Neural progenitor cell (in vitro differentiated cells): ENCODE data around the gene ANAPC16. TPM values are rescaled to one million over a fixed set of nuclear protein-coding genes. Genes with fewer than 3 reads are reported as not detected.

Experiments
- DNase-seq: peaks from one replicate; pipeline ENCODE4 v3.0.0-alpha.2; 2016; ENCODE audit warnings: low spot score
- H2AFZ ChIP-seq: fragments of 200-600 bp; sonication (generic); replicated peaks from 2 replicates; pipeline ENCODE4 v1.6.1; 2016; ENCODE audit warnings: antibody characterized with exemption
- H3F3A ChIP-seq: fragments of 200-600 bp; sonication (generic); 2 replicates; pipeline ENCODE4 v1.6.1; 2016; ENCODE audit warnings: antibody characterized with exemption, low read depth
- H3K27ac ChIP-seq: fragments of 200-600 bp; sonication (generic); 2 replicates; pipeline ENCODE4 v1.5.1; 2016; ENCODE audit warnings: mild to moderate bottlenecking
- H3K27me3 ChIP-seq: fragments of 200-600 bp; sonication (generic); 2 replicates; pipeline ENCODE4 v1.6.1; 2016; ENCODE audit warnings: mild to moderate bottlenecking, moderate library complexity
- H3K36me3 ChIP-seq: fragments of 200-600 bp; sonication (generic); 2 replicates; pipeline ENCODE4 v1.5.1; 2016
- H3K4me1 ChIP-seq: fragments of 200-600 bp; sonication (generic); 2 replicates; pipeline ENCODE4 v1.6.1; 2016; ENCODE audit warnings: mixed run types
- H3K4me2 ChIP-seq: fragments of 200-600 bp; sonication (generic); 2 replicates; pipeline ENCODE4 v1.6.1; 2016
- H3K4me3 ChIP-seq: fragments of 200-600 bp; sonication (generic); 2 replicates; pipeline ENCODE4 v1.5.1; 2016
- H3K79me2 ChIP-seq: fragments of 200-600 bp; sonication (generic); 2 replicates; pipeline ENCODE4 v1.6.1; 2016; ENCODE audit warnings: low read depth
- H3K9ac ChIP-seq: fragments of 200-600 bp; sonication (generic); 2 replicates; pipeline ENCODE4 v1.6.1; 2016
- H3K9me3 ChIP-seq: fragments of 200-600 bp; sonication (generic); 2 replicates; pipeline ENCODE4 v1.5.1; 2016; ENCODE audit warnings: low read depth
- H4K20me1 ChIP-seq: fragments of 200-600 bp; sonication (generic); 2 replicates; pipeline ENCODE4 v1.6.1; 2016; ENCODE audit warnings: low read depth
- H3K27ac Mint-ChIP-seq: 3 replicates; pipeline ENCODE4 v1.8.0; 2021; ENCODE audit warnings: mixed read lengths
- H3K27me3 Mint-ChIP-seq: 2 replicates; pipeline ENCODE4 v1.8.0; 2022; ENCODE audit warnings: low read depth, mild to moderate bottlenecking, inconsistent platforms, moderate library complexity, mixed read lengths; ENCODE audit not compliant: insufficient read depth
- H3K36me3 Mint-ChIP-seq: 3 replicates; pipeline ENCODE4 v1.8.0; 2021; ENCODE audit warnings: mixed read lengths
- H3K4me1 Mint-ChIP-seq: 3 replicates; pipeline ENCODE4 v1.8.0; 2021; ENCODE audit warnings: mixed read lengths
- H3K4me3 Mint-ChIP-seq: 3 replicates; pipeline ENCODE4 v1.8.0; 2021; ENCODE audit warnings: mild to moderate bottlenecking, moderate library complexity, mixed read lengths
- H3K9me3 Mint-ChIP-seq: 3 replicates; pipeline ENCODE4 v1.8.0; 2020; ENCODE audit warnings: mixed read lengths
- CTCF ChIP-seq: fragments of 200-600 bp; sonication (generic); IDR thresholded peaks from 2 replicates; pipeline ENCODE4 v1.5.1; 2017; ENCODE audit warnings: antibody characterized with exemption, mild to moderate bottlenecking
- EZH2 ChIP-seq: fragments of 200-600 bp; sonication (generic); IDR thresholded peaks from 2 replicates; pipeline ENCODE4 v1.6.1; 2017; ENCODE audit warnings: antibody characterized with exemption, mild to moderate bottlenecking, moderate library complexity
- EZH2phosphoT487 ChIP-seq: fragments of 200-600 bp; sonication (generic); IDR thresholded peaks from 2 replicates; pipeline ENCODE4 v1.6.1; 2017; ENCODE audit warnings: antibody characterized with exemption
- total RNA-seq: library from RNA; depleted of rRNA; stranded (reverse); fragments of >200 nt; gene quantifications from 2 replicates; pipeline ENCODE4 v1.2.3, GENCODE V29; 2015; ENCODE audit warnings: low replicate concordance

The ANAPC16 gene
- total RNA-seq, 1 donor from 2014 or later, result 217 TPM

DNA sequence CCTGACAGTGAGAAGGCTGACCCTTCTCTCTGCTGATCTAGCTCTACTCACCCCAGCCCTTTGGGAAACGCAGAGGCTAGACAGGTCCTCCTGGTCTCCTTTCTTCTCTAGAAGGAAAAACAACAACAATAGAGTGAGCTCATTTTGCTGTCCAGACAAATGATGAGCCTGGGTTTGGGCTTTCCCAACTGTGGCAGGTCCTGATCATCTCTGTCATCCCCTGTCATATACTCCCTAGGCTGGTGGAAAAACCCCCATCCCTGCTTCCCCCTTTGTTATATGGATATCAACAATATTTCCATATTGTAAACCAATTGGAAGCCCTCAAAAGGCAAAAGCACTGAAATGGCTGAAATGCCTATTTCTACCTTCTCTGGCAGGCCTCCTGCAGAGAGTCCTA, 48.7 kb downstream of the ANAPC16 start:
- Histone ChIP-seq H3K27ac (no peak overlapping the region), H2AFZ (no peak overlapping the region), H3K27me3 (no peaks in the 10 kb centered on the region), H3K4me2 (no peak overlapping the region), H3F3A (peaks cover 72% of the 10 kb centered on the region), H3K4me3 (no peak overlapping the region), H3K4me1 (peaks cover 53% of the 10 kb centered on the region), H4K20me1 (no peaks in the 10 kb centered on the region), H3K36me3 (no peaks in the 10 kb centered on the region), H3K79me2 (no peaks in the 10 kb centered on the region), H3K9me3 (no peaks in the 10 kb centered on the region), H3K9ac (no peak overlapping the region)
- Mint-ChIP-seq H3K9me3 (no peaks in the 10 kb centered on the region), H3K4me3 (no peak overlapping the region), H3K27ac (peak overlapping the region; percentile 85), H3K27me3 (peaks cover 12% of the 10 kb centered on the region), H3K36me3 (no peaks in the 10 kb centered on the region), H3K4me1 (peaks cover 51% of the 10 kb centered on the region)
- DNase-seq, result no peak
- TF ChIP-seq EZH2, result no peak
- TF ChIP-seq EZH2phosphoT487, result no peak
- no peak for TF ChIP-seq CTCF

GRCh38 chr10:72265508-72265907, 49.7 kb downstream of the ANAPC16 start:
- no peak for TF ChIP-seq EZH2phosphoT487
- no peak for TF ChIP-seq EZH2
- TF ChIP-seq CTCF, result no peak
- Histone ChIP-seq H4K20me1 (no peaks in the 10 kb centered on the region), H3K9me3 (no peaks in the 10 kb centered on the region), H3K27ac (peak overlapping the region; percentile 72), H3K4me3 (no peak overlapping the region), H3K9ac (no peak overlapping the region), H3F3A (peaks cover 64% of the 10 kb centered on the region), H3K4me2 (no peak overlapping the region), H3K4me1 (peaks cover 43% of the 10 kb centered on the region), H2AFZ (peak overlapping the region; percentile 67), H3K27me3 (no peaks in the 10 kb centered on the region), H3K36me3 (no peaks in the 10 kb centered on the region), H3K79me2 (no peaks in the 10 kb centered on the region)
- peak overlapping the region; percentile 91 for H3K27ac Mint-ChIP-seq
- peaks cover 9% of the 10 kb centered on the region for H3K27me3 Mint-ChIP-seq
- no peak overlapping the region for H3K4me3 Mint-ChIP-seq
- H3K36me3 Mint-ChIP-seq, result no peaks in the 10 kb centered on the region
- H3K4me1 Mint-ChIP-seq, result peaks cover 45% of the 10 kb centered on the region
- no peak for DNase-seq
- H3K9me3 Mint-ChIP-seq, result no peaks in the 10 kb centered on the region

- H3K9me3 ChIP-seq, result no peaks in the 10 kb centered on the region
- no peak overlapping the region for H3K9ac ChIP-seq
- Mint-ChIP-seq H3K4me3 (no peak overlapping the region), H3K36me3 (no peaks in the 10 kb centered on the region), H3K27ac (peak overlapping the region; percentile 91), H3K9me3 (peaks cover 2% of the 10 kb centered on the region), H3K4me1 (peaks cover 46% of the 10 kb centered on the region), H3K27me3 (peaks cover 8% of the 10 kb centered on the region)
- no peaks in the 10 kb centered on the region for H4K20me1 ChIP-seq
- no peak overlapping the region for H3K4me3 ChIP-seq
- H3K27me3 ChIP-seq, result no peaks in the 10 kb centered on the region
- TF ChIP-seq EZH2, result no peak
- TF ChIP-seq CTCF, result no peak
- no peak for TF ChIP-seq EZH2phosphoT487
- no peaks in the 10 kb centered on the region for H3K79me2 ChIP-seq
- H3K36me3 ChIP-seq, result no peaks in the 10 kb centered on the region
- DNase-seq, result no peak
- H3K4me2 ChIP-seq, result no peak overlapping the region
- H3K27ac ChIP-seq, result peak overlapping the region; percentile 72
- peak overlapping the region; percentile 67 for H2AFZ ChIP-seq
- H3K4me1 ChIP-seq, result peaks cover 47% of the 10 kb centered on the region
- H3F3A ChIP-seq, result peaks cover 57% of the 10 kb centered on the region
These were observed 50.4 kb downstream of the ANAPC16 start for GRCh38 chr10:72265990-72266865.
